B cell (primary cell): ENCODE data around the gene DENND5B.

Experiments used
- EZH2 ChIP-seq: IDR thresholded peaks from 2 replicates; pipeline ENCODE4 v1.6.1; 2012; ENCODE audit warnings: borderline replicate concordance, low read depth, mild to moderate bottlenecking, moderate library complexity, low read length; ENCODE audit not compliant: insufficient read depth, poor library complexity, severe bottlenecking
- TF ChIP-seq, protein P1 (sequence below): fragments of 200-600 bp; IDR thresholded peaks from one replicate; pipeline ENCODE4 v1.8.0; 2022; ENCODE audit warnings: antibody characterized with exemption, mild to moderate bottlenecking

DNA sequence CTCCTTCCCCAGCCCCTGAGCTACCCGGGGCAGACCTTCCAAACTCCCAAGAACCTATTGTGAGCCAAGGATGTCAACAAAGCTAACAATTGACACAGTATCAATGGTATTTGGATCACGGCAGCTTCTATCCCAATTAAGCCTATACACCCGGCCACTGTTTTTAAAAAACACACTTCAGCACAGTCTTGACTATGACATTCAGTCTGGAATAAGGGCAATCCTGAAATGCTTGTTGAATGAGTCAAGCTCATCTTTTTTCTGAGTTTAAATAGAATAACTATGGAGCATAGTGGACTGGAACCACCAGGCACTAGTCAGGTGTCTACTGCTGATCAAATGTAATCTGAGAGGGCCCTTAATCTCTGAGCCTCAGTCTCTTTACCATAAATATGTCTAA lies 5.7 kb downstream of the DENND5B start:
- TF ChIP-seq, protein P1, sequence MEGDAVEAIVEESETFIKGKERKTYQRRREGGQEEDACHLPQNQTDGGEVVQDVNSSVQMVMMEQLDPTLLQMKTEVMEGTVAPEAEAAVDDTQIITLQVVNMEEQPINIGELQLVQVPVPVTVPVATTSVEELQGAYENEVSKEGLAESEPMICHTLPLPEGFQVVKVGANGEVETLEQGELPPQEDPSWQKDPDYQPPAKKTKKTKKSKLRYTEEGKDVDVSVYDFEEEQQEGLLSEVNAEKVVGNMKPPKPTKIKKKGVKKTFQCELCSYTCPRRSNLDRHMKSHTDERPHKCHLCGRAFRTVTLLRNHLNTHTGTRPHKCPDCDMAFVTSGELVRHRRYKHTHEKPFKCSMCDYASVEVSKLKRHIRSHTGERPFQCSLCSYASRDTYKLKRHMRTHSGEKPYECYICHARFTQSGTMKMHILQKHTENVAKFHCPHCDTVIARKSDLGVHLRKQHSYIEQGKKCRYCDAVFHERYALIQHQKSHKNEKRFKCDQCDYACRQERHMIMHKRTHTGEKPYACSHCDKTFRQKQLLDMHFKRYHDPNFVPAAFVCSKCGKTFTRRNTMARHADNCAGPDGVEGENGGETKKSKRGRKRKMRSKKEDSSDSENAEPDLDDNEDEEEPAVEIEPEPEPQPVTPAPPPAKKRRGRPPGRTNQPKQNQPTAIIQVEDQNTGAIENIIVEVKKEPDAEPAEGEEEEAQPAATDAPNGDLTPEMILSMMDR, result no peak
- TF ChIP-seq EZH2, result no peak
